Lower leg skin (tissue), 3 donors: ENCODE results near the gene KRT23.

ENCODE experiments used
- CTCF ChIP-seq, 3 donors: fragments of 450-650 bp; IDR thresholded peaks; one replicate each; pipeline ENCODE4 v1.5.1; 2016; ENCODE audit warnings: antibody characterized with exemption in 3 of 3, mild to moderate bottlenecking in 3 of 3, moderate library complexity in 2 of 3
- POLR2A ChIP-seq, 2 donors: fragments of 450-650 bp; IDR thresholded peaks; one replicate each; pipeline ENCODE4 v1.6.1; 2016 to 2017; ENCODE audit warnings: antibody characterized with exemption in 2 of 2, mild to moderate bottlenecking in 1 of 2, moderate library complexity in 1 of 2

- TF ChIP-seq POLR2A (IDR thresholded peaks at IDR 0.05) (no peak), CTCF (IDR thresholded peaks at IDR 0.05) (no peak)
These were observed 21.1 kb downstream of the KRT23 start for GRCh38 chr17:40916366-40916765.
